Activated naive CD8-positive, alpha-beta T cell (primary cell): ENCODE data around the gene SLC35F5.
"Not testable (repeated sequence)": the region's sequence is repeated elsewhere in the genome, so short reads cannot be mapped to it uniquely, and the experiment has no call there.

Source experiments
- H3K27ac Mint-ChIP-seq: one replicate; pipeline ENCODE4 v1.8.0; 2021; ENCODE audit warnings: mixed read lengths
- H3K27me3 Mint-ChIP-seq: one replicate; pipeline ENCODE4 v1.8.0; 2021; ENCODE audit warnings: mixed read lengths
- H3K36me3 Mint-ChIP-seq: one replicate; pipeline ENCODE4 v1.8.0; 2021; ENCODE audit warnings: mixed read lengths
- H3K4me1 Mint-ChIP-seq: one replicate; pipeline ENCODE4 v1.8.0; 2021; ENCODE audit warnings: low read depth, mixed read lengths
- H3K4me3 Mint-ChIP-seq: one replicate; pipeline ENCODE4 v1.8.0; 2021; ENCODE audit warnings: mild to moderate bottlenecking, mixed read lengths
- H3K9me3 Mint-ChIP-seq: one replicate; pipeline ENCODE4 v1.8.0; 2021; ENCODE audit warnings: low read depth, mixed read lengths

Gene SLC35F5

DNA sequence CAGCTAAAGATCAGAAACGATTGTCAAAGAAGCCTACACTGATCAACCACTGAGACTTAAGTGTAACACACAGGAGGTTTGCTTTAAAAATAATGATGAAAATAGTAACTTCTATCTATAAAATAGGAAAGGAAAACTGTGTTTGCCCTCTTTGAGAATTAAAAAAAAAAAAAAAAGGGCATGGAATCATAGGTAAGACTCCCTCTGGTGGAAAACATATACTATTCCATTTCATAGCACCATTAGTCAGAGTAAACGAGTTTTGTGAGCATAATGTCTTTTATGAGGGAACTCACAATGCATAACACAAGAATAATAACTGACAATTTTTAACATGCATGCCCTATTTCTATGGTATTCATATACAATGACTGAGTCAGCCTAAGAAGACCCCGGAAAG lies 36.3 kb downstream of the SLC35F5 start:
- Mint-ChIP-seq H3K4me3 (no peak overlapping the region), H3K27ac (no peak overlapping the region), H3K36me3 (peaks cover 9% of the 10 kb centered on the region), H3K27me3 (no peaks in the 10 kb centered on the region), H3K4me1 (peaks cover 2% of the 10 kb centered on the region), H3K9me3 (no peaks in the 10 kb centered on the region)

DNA sequence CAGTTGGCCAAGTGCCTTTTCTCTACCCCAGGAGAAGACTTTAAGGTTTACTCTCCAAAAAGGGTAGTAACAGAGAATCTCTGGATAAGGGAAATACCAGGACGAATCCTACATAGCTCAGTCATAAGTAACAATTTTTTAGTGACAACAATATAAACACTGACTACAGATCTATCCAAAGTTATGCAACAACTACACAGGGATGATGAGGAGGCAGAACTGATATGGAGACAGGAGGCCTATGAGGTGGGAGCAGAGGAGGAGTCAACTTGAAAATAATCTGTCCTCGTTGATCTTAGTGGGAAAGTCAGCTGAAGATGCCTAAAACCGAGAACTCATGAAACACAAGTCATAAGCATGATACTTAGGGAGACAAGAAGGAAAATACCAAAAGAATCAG lies 40.2 kb downstream of the SLC35F5 start:
- Mint-ChIP-seq H3K27ac (no peak overlapping the region), H3K9me3 (no peaks in the 10 kb centered on the region), H3K4me1 (peaks cover 2% of the 10 kb centered on the region), H3K36me3 (peaks cover 9% of the 10 kb centered on the region), H3K27me3 (no peaks in the 10 kb centered on the region), H3K4me3 (no peak overlapping the region)

DNA sequence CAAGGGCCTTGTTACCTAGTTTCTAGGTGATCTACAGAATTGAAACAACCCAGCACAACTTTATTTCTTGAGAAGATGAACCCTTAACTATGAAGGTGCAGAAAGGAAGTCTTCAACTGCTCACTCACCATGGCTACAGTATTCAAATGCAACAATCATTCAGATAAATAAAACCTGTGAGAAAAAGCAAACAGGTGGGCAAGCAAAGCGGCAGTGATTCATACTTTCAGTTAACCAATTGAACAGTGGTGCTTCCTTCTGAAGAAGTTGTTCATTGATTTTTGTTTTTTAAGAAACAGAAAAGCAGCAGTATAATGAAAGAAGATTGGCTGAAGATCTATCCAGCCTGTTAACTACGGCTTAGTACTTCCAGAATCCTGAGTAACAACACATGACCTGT lies 43.5 kb downstream of the SLC35F5 start:
- H3K27me3 Mint-ChIP-seq, result no peaks in the 10 kb centered on the region
- no peaks in the 10 kb centered on the region for H3K4me1 Mint-ChIP-seq
- peaks cover 6% of the 10 kb centered on the region for H3K36me3 Mint-ChIP-seq
- no peak overlapping the region for H3K4me3 Mint-ChIP-seq
- no peak overlapping the region for H3K27ac Mint-ChIP-seq
- H3K9me3 Mint-ChIP-seq, result no peaks in the 10 kb centered on the region

DNA sequence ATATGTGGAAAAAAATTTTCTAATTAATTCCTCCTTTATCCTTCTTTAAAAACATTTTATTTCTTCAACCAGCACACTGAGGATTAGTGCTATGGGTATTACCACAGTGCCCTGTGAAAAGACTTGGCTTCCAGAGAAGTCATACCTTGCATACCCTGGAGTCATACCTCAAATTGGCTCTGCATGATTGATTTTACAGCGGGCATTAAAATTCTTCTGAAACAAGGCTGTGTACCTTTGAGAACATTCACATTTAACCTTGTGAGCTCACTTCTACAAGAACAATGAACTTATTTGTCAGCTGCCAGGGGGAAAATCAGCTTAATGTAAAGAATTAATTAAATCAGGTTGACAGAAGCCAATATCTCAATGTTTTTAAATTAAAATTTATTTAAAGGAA lies 44.6 kb downstream of the SLC35F5 start:
- H3K4me1 Mint-ChIP-seq, result no peaks in the 10 kb centered on the region
- H3K27me3 Mint-ChIP-seq, result no peaks in the 10 kb centered on the region
- H3K36me3 Mint-ChIP-seq, result peaks cover 6% of the 10 kb centered on the region
- no peak overlapping the region for H3K27ac Mint-ChIP-seq
- no peak overlapping the region for H3K4me3 Mint-ChIP-seq
- H3K9me3 Mint-ChIP-seq, result no peaks in the 10 kb centered on the region

DNA sequence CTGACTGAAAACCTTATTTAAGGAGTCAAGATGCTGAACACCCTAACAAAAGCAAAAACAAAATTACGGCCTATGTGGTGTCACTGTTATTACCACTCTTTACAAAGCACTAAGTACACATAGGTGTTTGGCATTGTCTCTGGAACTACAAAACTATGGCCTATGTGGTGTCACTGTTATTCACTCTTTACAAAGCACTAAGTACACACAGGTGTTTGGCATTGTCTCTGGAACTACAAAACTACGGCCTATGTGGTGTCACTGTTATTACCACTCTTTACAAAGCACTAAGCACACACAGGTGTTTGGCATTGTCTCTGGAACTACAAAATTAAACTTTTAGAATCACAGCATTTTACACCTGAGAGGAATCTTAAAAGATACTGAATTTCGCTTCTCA lies 47.4 kb downstream of the SLC35F5 start:
- Mint-ChIP-seq H3K27me3 (no peaks in the 10 kb centered on the region), H3K27ac (no peak overlapping the region), H3K9me3 (no peaks in the 10 kb centered on the region), H3K4me3 (no peak overlapping the region), H3K36me3 (peaks cover 2% of the 10 kb centered on the region), H3K4me1 (no peaks in the 10 kb centered on the region)

DNA sequence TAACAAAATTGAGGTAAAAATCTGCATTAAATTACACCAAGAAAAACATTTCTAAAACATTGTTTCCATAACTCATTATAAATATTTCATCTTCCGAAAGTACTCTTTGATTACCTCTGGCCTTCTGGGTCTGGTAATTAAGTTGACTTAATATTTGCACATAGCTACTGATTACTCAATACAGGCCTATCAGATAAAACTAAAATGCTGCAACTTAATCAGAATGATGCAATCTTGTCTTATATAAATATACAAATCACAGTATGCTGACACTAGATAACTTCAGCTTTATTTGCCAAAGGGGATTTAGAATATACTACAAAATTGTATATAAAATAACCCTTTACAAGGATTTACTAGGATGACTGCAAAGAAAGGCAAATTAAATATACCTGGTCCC lies 49.3 kb downstream of the SLC35F5 start:
- Mint-ChIP-seq H3K27ac (no peak overlapping the region), H3K9me3 (no peaks in the 10 kb centered on the region), H3K4me3 (no peak overlapping the region), H3K36me3 (peaks cover 2% of the 10 kb centered on the region), H3K27me3 (no peaks in the 10 kb centered on the region), H3K4me1 (no peaks in the 10 kb centered on the region)

DNA sequence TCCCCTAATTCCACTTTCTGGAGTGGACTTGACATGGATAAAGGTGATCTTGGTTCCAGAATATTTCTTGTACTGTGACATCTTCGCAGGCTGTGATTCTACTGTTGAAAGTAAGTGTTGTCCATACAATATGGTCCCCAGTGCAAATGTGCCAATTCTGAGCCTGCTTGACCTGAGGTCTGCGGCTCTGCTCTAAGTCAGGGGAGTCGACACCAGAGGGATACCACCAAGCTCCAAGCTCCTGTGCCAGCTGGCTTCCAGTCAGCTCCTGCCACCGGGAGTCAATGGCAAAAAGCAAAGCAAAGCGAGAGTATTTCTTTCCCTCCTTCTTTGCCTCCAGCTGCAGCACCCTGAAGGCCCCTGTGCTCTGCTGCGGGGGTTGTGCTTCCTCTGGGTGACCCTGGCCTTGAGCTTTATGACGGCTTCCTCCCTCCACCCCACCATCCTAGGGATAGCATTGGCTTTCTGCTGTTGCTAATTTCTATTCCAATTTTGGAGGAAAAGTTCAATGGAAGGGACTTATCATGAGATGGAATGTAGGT lies 50.4 kb downstream of the SLC35F5 start:
- H3K27me3 Mint-ChIP-seq, result no peaks in the 10 kb centered on the region
- H3K27ac Mint-ChIP-seq, result no peak overlapping the region
- H3K9me3 Mint-ChIP-seq, result no peaks in the 10 kb centered on the region
- H3K4me1 Mint-ChIP-seq, result no peaks in the 10 kb centered on the region
- H3K36me3 Mint-ChIP-seq, result peaks cover 2% of the 10 kb centered on the region
- H3K4me3 Mint-ChIP-seq, result no peak overlapping the region

DNA sequence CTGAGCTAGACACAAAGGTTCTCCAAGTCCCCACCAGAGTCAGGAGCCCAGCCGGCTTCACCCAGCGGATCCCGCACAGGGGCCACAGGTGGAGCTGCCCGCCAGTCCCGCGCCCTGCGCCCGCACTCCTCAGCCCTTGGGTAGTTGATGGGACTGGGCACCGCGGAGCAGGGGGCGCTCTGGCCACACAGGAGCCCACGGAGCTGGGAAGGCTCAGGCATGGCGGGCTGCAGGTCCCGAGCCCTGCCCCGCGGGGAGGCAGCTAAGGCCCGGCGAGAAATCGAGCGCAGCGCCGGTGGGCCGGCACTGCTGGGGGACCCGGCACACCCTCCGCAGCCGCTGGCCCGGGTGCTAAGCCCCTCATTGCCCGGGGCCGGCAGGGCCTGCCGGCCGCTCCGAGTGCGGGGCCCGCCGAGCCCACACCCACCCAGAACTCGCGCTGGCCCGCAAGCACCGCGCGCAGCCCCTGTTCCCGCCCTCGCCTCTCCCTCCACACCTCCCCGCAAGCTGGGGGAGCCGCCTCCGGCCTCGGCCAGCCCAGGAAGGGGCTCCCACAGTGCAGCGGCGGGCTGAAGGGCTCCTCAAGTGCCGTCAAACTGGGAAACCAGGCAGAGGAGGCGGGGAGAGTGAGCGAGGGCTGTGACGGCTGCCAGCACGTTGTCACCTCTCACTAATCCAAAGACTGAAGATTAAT lies 52.0 kb downstream of the SLC35F5 start:
- peaks cover 11% of the 10 kb centered on the region for H3K4me1 Mint-ChIP-seq
- H3K36me3 Mint-ChIP-seq, H3K27me3 Mint-ChIP-seq, H3K27ac Mint-ChIP-seq, H3K9me3 Mint-ChIP-seq, H3K4me3 Mint-ChIP-seq: not testable (repeated sequence)

DNA sequence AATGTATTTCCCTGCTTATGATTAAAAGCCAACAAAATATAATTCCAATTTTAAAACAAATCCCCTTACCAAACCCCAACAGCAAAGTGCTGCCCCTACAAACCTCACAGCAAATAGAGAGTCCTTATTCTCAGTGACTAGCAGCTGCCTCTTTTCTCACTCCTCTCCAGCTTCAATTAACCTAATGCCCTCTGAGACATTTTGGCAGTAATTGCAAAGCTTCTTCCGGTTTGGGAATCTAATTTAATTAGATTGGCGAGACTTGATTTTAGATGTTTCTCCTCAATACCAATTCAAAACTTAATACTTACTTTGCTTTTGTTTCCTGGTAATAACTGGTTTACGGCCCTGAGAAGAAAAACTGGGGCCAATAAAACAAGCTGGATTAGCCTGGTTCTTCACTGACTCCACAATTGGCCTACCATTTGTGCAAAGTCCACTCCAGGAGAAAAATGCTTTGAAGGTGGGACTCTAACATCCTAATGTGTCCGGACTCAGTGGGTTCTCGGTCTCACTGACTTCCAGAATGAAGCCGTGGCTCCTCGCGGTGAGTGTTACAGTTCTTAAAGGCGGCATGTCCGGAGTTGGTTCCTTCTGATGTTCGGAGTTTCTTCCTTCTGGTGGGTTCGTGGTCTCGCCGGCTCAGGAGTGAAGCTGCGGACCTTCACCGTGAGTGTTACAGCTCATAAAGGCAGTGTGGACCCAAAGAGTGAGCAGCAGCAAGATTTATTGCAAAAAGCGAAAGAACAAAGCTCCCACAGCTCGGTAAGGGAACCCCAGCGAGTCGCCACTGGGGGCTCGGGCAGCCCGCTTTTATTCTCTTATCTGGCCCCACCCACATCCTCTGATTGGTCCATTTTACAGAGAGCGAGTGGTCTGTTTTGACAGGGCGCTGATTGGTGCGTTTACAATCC lies 52.8 kb downstream of the SLC35F5 start:
- Mint-ChIP-seq H3K4me1 (peaks cover 18% of the 10 kb centered on the region), H3K27ac (peak overlapping the region; percentile 18), H3K9me3 (no peaks in the 10 kb centered on the region), H3K27me3 (no peaks in the 10 kb centered on the region), H3K4me3 (no peak overlapping the region), H3K36me3 (peaks cover 2% of the 10 kb centered on the region)

DNA sequence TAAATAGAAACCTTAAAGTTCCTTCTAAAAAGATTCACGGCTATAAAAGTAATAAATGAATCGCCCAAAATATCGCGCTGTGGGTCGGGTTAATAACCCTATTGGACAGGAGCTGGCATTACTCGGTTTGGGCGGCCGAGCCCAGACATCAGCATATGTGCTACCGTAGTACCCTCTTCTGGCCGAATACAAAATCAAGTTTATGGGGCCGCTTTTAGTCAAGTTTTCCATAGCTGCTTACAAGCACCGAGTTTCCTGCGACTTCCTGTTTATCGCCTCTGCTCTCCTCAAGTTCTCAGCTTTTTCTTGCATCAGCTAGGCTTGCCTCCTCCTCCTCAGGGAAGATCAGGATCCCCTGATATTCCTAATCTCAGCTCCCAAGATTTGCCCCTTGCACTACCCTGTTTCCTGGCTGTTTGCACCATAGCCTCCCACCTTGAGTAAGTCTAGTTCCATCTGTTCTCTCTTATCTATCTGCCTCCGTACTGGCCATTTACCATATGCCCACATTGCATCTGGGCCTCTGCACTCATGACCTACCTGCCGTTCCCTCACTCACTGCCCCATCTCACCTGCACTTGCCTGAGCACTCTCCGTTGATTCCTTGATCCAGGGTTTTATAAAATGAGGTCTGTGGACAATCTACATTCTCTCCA lies 56.1 kb downstream of the SLC35F5 start:
- H3K36me3 Mint-ChIP-seq, result peaks cover 4% of the 10 kb centered on the region
- H3K4me3 Mint-ChIP-seq, result peak overlapping the region; percentile 73
- peaks cover 25% of the 10 kb centered on the region for H3K4me1 Mint-ChIP-seq
- no peaks in the 10 kb centered on the region for H3K9me3 Mint-ChIP-seq
- peak overlapping the region; percentile 89 for H3K27ac Mint-ChIP-seq
- H3K27me3 Mint-ChIP-seq, result no peaks in the 10 kb centered on the region

DNA sequence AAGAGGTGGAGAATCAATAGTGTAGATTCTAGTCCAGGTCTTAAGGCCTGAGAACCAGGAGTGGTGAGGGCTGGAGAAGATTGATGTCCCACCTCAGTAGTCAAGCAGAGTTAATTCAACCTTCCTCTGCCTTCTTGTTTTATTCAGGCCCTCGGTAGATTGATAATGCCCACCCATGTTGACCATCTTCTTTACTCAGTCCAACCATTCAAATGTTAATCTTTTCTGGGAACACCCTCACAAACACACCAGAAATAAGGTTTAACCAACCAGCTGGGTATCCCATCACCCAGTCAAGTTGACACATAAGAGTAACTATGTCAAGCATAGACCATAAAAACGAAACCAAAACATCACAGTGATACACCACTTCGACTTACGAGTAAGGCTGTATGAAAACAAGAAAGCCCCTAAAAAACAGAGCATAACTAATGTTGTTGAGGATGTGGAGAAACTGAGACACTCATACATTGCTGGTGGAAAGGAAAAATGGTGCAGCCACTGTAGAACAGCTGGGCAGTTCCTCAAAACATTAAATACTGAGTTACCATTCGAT lies 57.5 kb downstream of the SLC35F5 start:
- peaks cover 2% of the 10 kb centered on the region for H3K36me3 Mint-ChIP-seq
- H3K9me3 Mint-ChIP-seq, result no peaks in the 10 kb centered on the region
- H3K27me3 Mint-ChIP-seq, result no peaks in the 10 kb centered on the region
- peak overlapping the region; percentile 59 for H3K4me3 Mint-ChIP-seq
- H3K4me1 Mint-ChIP-seq, result peaks cover 36% of the 10 kb centered on the region
- peak overlapping the region; percentile 81 for H3K27ac Mint-ChIP-seq

DNA sequence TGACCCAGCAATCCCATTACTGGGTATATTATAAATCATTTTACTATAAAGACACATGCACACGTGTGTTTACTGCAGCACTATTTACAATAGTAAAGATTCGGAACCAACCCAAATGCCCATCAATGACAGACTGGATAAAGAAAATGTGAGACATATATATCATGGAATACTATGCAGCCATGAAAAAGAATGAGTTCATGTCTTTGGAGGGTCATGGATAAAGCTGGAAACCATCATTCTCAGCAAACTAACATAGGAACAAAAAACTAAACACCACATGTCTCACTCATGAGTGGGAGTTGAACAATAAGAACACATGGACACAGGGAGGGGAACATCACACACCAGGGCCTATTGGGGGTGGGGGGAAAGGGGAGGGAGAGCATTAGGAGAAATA lies 58.2 kb downstream of the SLC35F5 start:
- not testable (repeated sequence) for H3K4me3 Mint-ChIP-seq, H3K27ac Mint-ChIP-seq

DNA sequence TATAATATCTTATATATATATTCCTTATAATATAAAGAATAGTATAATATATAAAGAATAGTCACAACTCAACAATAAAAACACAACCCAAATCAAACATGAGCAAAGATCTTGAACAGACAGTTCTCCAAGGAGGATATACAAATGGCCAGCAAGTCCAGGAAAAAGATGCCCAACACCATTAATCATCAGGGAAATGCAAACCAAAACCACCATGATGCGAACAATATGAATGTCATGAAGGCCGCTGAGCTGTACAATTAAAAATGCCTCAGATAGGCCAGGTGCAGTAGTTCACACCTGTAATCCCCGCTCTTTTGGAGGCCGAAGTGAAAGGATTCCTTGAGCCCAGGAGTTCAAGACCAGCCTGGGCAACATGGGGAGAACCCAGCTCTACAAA lies 58.9 kb downstream of the SLC35F5 start:
- H3K4me1 Mint-ChIP-seq, result peaks cover 49% of the 10 kb centered on the region
- no peaks in the 10 kb centered on the region for H3K9me3 Mint-ChIP-seq
- H3K36me3 Mint-ChIP-seq, result peaks cover 2% of the 10 kb centered on the region
- no peaks in the 10 kb centered on the region for H3K27me3 Mint-ChIP-seq
- H3K4me3 Mint-ChIP-seq, result no peak overlapping the region
- H3K27ac Mint-ChIP-seq, result no peak overlapping the region

More for the DNA sequence above, 58.2 kb downstream of the SLC35F5 start:
- H3K36me3 Mint-ChIP-seq, H3K27me3 Mint-ChIP-seq, H3K9me3 Mint-ChIP-seq: not testable (repeated sequence)
- peaks cover 43% of the 10 kb centered on the region for H3K4me1 Mint-ChIP-seq

DNA sequence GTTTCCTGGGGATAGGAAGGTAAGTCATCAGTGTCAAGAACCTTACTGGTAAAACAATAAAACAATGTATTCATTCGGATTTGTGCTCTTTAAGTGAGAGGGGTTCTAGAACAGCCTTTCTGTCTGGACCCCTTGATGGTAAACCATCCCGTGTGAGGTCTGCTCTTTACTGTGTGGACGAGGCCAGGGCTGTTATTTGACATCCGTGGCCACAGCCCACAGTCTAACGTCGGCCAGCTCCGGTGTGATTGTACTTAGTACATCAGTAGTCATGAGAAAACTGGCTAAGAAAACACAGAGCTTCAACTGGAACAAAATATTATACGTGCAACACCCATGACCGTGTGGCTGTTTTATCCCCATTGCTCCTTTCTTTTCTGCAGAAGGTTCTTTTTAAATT lies 62.0 kb downstream of the SLC35F5 start:
- Mint-ChIP-seq H3K27ac (peak overlapping the region; percentile 99), H3K36me3 (peaks cover 2% of the 10 kb centered on the region), H3K9me3 (no peaks in the 10 kb centered on the region), H3K4me3 (peak overlapping the region; percentile 17), H3K4me1 (peaks cover 57% of the 10 kb centered on the region), H3K27me3 (no peaks in the 10 kb centered on the region)
